Dedifferentiated amniotic fluid mesenchymal stem cell (primary cell): Measurements from ENCODE around the gene PPP3R1.
A peak's percentile ranks its signal among the peaks of the same experiment; 100 is the strongest.

Source experiments
- DNase-seq: peaks from one replicate; pipeline ENCODE4 v3.0.0-alpha.2; 2016; ENCODE audit errors: extremely low spot score

PPP3R1 gene

DNA sequence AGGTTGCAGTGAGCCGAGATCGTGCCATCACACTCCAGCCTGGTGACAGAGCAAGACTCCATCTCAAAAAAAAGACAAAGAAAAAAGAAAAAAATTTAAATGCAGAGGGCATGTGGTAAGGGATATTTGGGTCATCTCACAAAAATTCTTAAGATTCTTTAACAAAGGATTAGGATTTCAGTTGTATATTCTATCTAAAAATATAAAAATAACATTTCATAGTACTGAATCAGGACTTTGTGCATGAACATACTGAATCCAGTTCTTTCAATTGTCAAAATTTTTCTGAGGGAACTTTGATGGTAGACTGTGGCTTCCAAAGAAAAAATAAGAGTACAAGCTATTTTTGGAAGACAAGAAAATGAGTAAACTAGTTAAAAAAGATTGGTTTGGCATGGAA lies 6.5 kb upstream of the PPP3R1 start:
- DNase-seq: peak; percentile 59

DNA sequence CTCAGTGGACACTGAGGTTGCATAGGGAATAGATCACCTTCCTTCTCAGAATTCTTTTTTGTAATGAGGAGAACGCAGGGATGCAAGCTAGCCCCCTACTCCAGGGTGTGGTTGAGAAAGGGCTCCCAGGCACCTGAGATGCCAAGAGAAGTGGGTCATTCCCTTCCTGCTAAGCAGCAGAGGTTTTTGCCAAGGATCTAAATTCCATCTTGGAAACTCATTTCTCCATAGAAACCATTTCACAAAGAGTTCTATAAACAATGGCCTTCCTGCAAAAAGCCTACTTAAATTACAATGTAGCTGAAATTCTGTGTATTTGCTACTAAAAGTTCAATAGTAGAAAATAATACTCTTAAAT lies 3.7 kb upstream of the PPP3R1 start:
- peak; percentile 67 for DNase-seq

DNA sequence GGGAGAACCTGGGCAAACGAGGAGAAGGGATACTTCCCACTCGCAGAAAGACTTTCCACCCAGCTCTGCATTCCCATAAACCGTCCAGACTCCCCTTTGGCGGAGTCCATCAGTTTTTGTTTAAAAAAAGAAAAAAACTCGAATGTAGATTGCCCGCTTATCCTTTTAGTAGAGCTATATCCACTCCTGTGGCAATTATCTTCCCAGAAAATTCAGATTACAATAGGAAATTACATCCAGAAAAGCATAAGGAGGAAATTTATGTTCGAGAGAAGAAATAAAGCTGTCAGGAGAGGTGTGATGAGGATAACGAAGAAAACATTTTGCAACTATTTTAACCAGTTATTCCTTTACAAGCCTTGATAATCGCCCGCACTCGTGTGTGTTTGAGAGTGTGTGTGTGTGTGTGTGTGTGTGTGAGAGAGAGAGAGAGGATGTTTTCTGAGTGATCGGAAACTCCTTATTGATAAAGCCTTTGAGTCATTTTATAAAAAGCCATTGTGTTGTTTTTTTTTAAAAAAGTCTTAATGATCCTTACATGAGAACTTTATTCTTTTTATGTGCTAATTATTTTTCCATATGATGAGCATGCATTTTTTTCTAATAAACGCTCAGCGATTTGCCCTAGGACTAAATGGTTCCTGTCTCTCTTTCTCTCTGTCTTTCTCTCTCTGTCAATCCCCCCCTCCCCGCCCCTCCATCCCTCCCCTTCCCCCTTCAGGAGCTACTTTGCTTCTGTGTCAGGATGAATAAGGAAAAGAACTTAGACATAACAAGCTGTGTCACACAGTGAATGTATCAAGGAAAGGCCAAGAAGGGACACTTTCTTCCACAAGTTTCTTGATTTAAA lies 1.1 kb upstream of the PPP3R1 start:
- DNase-seq: peak; percentile 17

DNA sequence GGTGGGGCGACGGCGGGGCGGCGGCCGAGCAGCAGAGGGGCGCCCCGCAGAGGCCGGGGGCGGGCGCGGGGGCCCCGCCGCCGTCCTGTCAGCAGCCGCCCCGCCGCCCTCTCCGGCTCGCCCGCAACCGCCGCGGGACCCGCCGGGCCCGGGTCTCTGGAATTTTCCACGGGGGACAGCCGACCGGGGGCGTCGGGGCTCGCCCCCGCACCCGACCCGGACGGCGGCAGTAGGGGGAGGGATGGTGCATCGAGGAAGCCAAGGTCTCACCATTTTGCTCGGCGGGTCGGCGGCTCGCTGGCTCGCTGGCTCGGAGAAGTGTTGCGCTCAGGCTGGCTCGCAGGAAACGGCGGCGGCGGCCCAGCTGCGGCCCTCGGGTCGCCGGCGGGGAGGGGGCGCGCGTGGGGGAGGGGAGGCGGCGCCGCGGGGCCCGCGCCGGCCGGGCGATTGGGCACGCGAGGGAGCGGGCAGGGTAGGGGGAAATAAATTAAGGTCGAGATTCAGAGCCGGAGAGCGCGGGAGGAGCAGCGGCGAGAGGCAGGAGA lies 405 bp downstream of the PPP3R1 start:
- no peak for DNase-seq

DNA sequence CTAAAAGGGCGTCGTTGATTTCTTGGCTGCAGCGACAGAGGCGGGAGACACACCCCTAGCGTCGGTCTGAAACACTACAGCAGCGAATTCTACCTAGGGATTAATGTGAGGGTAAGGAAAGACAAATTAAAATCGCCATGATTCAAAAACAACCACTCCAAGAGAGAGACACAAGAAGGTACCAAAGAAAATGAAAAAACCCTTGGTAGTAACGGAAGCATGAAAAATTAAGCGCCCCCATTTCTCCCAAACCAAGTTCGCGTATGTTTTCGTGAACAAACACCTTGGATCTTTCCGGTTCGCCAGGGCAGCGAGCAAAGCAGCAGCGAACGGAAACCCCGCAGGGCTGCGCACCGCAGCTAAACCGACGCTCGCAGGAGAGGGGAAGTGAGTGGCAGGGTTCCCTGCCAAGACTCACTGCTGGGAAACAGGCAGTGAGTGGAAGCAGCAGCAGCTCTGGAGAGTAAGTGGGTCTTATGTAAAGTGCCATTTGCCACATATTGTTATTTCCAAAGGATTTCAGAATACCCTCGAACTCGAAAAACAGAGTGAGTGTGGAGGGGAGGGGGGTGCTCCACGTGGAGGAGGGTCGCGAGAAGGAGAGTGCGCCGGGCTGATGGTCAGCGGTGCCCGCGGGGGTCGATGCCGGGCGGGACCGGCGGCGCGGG lies 1.0 kb downstream of the PPP3R1 start:
- DNase-seq: peak; percentile 85

DNA sequence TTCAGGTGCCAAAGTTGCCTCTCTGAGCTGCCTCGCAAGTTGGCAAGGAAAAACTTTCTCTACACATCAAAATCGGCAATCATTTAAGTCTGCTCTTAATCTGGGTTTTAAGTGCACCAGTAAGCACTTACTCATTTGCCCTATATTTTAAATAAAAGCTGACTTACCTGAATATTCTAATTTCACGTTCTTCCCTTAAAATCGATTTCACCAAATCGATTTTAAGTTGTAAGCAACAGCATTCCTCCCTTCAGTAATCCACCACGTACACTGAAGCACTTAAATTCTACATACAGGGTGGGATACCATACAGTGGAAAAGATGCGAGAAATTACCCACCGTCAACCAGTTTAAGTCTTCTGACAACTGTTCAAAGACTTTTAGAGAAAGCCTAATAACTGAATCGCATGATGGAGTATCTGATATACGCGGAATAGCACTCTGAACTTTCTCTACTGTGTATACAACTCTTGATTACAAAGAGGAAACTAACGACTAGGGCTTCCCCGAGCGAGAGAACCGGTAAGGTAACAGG lies 1.6 kb downstream of the PPP3R1 start:
- no peak for DNase-seq

DNA sequence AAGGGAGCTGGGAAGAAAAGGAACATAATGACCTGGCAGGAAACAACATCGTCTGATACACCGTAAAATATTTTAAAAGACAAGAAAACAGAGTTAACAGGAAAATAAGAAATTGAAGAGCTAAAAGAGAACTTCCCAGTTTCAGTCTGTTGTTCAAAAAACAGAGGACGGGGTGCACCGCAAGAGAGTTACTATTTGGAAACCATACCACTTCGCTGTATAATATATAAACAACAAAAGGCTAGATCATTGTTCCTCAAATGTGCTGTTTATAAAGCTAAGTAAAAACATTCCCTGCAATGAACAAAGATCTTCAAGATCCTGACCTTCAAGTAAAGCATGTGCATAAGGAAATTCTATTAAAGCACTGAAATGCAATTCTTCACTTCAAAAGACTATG lies 2.1 kb downstream of the PPP3R1 start:
- no peak for DNase-seq

DNA sequence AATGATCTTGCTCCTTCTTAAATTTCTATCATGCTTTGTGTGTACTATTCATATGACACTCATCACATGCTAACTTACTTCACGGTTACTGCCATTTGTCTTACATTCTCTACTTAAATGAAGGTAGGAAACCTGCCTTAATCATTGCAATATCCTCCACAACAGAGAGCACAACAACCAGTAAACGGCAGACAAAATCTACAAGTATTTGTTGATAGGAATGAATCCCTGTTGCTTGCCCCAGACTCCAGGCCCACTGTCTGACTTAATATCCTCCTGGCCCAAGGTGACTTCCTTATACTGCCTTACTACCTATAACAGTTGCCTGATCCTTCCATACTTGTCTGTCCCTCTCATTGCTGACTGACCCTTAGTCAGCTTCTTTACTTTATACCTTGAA lies 3.5 kb downstream of the PPP3R1 start:
- no peak for DNase-seq

DNA sequence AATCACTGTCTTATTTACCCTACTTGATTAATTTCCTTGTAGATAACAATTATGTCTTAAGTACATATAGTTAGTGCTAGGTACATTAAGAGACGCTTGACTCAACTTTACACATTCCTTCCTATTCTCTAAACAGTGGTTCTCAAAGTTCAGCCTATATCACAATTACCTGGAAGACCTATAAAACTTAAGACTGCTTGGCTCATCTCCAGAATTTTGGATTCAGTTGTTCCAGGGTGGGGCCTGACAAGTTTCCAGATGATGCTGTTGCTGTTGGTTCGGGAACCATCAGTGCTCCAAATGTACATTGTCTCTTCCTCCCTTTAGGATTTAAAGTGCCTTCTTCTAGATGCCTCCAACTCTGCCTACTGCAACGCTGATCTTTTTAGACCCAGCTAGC lies 4.0 kb downstream of the PPP3R1 start:
- DNase-seq: no peak

DNA sequence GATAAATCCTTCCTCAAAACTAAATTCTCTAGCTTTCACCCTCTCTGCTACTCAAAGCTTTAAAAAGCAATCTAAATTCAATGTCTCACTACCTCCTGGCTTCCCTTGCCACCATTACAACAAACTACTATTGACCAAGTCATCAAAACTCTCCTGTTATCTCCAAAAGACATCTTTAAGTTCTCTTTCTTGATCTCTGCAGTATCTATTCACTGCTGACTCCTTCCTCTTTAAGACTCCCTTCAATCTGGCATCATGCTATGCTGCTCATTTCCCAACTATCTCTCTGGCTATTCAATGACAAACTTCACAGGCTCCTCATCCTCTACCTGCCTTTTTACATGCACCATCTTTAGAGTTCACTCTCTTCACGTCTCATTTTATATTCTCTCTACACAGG lies 5.9 kb downstream of the PPP3R1 start:
- no peak for DNase-seq

DNA sequence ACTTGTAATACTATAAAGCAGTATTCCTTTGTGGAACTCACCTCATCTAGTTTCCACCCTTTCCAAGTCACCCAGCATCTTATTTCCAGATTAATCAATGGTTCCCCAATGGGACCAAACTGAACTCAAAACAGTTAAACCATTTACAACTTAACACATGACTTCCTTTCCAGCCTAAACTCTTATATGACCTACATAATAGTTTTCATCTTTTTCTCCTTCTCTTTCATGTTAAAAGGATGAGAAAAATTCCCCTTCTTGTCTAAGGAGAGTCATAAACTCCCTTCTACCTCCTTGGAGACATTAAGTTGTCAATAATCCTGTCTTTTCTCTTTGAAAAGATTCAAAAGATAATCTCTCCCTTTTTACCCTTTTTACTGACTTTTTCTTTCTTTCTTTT lies 6.7 kb downstream of the PPP3R1 start:
- no peak for DNase-seq

DNA sequence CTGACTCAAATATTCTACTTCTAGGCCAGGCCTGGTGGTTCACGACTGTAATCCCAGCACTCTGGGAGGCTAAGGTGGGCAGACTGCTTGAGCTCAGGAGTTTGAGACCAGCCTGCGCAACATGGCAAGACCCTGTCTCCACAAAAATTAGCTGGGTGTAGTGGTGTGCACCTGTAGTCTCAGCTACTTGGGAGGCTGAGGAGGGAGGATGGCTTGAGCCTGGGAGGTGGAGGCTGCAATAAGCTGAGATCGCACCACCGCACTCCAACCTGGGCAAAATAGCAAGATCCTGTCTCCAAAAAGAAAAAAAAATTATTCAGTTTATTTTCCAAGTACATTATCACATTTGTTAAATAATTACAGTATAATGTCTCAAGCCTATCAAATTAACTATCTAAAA lies 7.3 kb downstream of the PPP3R1 start:
- DNase-seq: no peak

DNA sequence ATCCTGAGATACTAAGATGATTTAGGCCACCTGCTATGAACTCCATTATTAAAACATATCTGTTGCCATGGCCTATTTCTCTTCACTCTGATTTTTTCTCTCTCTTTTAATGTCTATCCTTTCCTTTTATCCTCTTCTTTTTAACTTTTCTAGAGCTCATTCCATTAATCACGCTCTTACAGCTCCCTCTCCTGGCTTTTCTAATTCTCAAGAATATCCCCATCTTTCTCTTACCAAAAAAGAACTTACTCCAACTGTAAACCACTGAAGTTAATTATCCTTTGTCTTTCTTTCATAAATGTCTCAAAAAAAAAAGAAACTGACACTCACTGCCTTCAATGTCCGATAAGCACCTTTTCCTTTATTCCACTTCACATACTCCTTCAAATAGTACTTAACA lies 7.9 kb downstream of the PPP3R1 start:
- DNase-seq: no peak

DNA sequence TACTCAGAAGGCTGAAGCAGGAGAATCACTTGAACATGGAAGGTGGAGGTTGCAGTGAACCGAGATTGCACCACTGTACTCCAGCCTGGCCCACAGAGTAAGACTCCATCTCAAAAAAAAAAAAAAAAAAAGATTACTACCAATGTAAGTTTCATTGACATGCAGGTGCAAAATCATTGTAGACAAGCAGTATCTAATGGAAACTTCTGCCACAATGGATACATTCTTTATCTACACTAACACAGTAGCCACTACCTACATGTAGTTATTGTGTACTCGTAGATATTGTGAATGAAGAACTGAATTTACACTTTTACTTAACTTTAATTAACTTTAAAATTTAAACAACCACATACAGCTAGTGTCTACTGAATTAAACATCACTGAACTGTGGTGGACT lies 10.6 kb downstream of the PPP3R1 start:
- no peak for DNase-seq

DNA sequence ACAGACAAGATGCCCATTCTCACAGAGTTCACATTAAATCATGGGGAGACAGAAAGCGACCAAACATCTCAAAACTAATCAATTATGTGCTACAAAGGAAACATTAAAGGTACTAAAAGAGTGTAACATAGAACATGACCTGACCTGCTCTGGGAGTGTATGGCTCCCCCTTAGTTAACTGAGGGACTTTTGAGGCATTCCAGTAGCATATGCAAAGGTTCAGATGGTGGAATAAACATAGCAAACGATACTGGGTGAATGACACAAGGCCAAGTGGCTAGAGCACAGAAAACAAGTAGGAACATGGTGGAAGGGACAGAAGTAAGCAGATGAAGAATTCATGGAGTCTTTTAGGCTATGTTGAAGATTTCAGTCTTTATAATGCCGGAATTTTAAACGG lies 11.9 kb downstream of the PPP3R1 start:
- DNase-seq: no peak

DNA sequence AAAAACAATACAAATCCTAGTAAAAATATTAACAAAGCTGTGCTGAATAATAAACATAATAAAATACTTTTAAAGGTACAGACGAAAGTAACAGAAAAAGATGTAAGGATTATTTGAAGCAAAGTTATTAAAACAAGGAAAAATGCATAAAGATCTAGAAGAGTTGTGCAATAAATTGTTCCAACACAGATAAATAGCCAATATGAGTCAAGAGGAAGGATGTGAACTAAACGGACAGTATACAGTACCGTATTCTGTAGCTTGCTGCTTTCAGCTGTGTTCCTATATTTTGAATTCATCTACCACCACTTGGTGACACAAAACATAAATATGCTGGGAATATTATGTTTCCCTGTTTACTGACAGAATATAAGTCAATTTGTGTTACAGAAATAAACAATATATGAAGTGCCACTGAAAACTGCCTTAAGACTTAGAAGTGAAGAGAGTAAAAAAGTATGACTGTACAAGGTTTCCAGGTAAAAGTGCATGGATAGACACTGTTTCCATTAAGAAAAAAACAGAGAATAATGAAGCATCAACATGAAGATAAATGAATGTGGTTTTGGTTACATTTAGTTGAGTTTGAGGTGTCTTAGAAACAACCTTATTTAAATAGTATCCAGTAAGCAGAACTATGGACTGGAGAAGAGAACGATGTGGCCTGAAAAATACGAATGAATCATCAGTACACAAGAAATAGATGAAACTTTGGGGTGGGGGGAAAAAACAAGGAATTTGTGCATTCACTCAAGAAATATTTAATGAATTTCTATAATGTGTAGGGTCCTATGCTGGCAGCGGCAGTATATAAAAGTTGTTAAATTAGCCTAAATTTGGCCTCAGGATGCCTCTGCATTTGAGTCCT lies 13.1 kb downstream of the PPP3R1 start:
- DNase-seq: no peak

DNA sequence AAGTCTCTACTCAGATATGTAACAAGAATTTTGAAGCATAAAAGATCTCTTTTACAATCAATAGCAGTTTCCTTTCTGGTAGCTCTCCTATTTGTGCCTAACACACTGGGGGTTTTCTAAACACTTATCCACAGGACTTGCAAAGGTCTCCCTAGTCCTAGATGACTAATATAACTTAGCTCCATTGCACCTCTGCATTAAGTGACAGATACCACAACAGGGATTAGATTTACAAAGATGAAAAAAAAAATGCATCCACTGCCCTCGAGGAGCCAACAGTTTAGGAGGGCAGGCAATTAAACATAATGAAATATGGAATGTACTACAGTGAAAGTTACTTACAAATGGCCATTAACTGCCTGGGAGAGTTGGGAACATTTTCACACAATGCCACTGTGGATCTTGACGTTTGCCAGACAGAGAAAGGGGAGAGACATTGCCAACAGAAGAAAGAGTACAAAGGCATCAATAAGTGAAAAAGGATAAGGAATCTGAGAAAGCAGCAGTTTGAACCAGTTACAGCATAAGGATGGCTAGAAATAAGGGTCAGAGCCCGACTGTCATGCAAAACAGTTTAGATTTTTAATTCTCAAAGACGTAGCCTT lies 14.3 kb downstream of the PPP3R1 start:
- DNase-seq: no peak

DNA sequence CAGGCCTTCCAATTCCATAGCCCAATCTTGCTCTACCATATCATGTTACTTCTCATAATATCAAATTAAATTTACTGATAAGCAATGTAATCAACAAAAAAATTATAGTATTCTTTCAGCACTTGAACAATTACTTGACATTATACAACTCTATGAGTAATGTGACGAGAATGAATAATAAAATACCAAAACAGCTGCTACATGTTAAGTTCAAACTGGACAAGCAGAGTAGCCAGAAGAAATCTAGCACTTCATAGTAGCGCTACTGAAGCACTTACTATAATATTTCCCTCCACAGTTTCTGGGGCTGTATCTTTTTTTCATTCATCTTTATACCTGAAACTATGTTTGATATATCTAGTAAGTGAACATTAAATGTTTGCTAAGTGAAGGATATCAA lies 14.9 kb downstream of the PPP3R1 start:
- peak; percentile 55 for DNase-seq

DNA sequence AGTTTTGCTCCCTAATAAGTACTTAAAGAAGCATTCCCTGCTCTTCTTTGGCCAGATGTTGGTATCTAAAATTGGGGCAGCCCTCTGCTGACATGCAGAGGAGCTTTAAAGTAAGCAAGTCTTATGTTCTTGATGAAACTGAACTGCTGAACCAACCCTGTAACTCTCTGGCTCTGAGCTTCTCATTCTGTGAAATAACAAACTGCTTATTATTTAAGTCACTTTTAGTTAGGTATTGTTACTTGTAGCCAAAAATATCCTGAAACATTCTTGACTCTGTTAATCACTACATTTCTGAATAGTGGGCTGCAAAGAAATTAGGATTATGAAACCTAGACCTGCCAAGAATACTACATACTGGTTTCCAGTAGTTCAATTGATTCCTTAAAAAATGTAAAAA lies 15.5 kb downstream of the PPP3R1 start:
- DNase-seq: no peak

DNA sequence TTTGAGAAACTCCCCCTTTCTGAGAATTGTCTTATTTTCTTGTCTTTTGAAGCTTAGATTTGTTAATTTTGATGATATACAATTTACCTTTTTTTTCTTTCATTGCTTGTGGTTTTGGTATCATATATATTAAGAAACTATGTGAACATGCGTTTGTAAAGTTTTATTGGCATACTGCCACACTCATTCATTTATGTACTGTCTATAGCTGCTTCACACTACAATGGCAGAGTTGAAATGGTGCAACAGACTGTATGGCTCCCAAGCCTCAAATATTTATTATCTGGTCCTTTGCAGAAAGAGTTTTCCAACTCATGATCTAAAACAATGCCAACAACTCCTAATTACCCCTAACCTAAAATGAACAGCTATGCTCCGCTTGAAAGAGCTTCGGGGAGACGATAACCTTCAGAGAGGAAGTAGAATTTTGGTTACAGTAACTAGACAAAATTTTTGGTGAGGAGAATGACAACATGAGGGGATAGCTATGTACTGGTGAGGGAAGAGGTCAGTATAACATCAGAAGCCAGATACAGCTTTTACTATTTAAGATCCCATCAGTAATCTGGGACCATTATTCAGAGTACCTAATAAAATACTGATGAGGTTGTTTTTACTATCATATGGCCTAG lies 16.1 kb downstream of the PPP3R1 start:
- DNase-seq: no peak

DNA sequence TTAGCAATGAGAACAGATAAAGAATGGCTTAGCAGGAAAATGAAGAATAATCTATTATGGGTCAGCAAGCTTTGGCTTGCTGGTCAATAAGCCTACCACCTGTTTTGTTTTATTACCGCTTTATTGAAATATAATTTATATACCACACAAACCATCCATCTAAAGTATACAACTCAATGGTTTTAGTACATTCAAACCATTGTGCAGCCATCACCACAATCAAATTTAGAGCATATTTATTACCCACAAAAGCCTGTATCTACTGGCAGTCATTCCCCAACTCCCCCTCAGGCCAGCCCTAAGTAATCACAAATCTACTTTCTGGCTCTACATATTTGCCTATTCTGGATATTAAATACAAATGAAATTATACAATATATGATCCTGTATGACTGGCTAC lies 17.2 kb downstream of the PPP3R1 start:
- no peak for DNase-seq
